ENCODE data around the gene STK38. TPM values are rescaled to one million over a fixed set of nuclear protein-coding genes. Genes with fewer than 3 reads are reported as not detected.

The STK38 gene
- total and polyA plus RNA-seq, 9 of the 15 experiments (the other 6 are each of a cell fraction or from before 2014, with no cell fraction given) = 5.7 to 28.7 (median 19.5) TPM

GRCh38 chr6:36546920-36547645, at the start of gene STK38 (continued):
- TF ChIP-seq AFF4 (CRISPR knock-in tag; IDR thresholded peaks at IDR 0.05) (0 out of 2 replicates have a peak, but pooled peaks have one; percentile 47), KAT7 (CRISPR knock-in tag; IDR thresholded peaks at IDR 0.05; ENCODE audit: borderline replicate concordance) (peak; percentile 87; the same call in 1 of the 2 replicates), KDM5B (IDR thresholded peaks at IDR 0.05; ENCODE audit: insufficient replicate concordance, low read depth, low read length) (peak; percentile 99), NRF1 (conservative IDR thresholded peaks at IDR 0.05 in 1 of 2, IDR thresholded peaks at IDR 0.05 in 1 of 2) (peak; percentile 96 to 97), EHMT2 (IDR thresholded peaks at IDR 0.05) (peak; percentile 71), GABPB1 (CRISPR knock-in tag; IDR thresholded peaks at IDR 0.05) (peak; percentile 77; the same call in 1 of the 2 replicates), CAMTA2 (CRISPR knock-in tag; conservative IDR thresholded peaks at IDR 0.05) (0 out of 2 replicates have a peak, but pooled peaks have one; percentile 79), ETS2 (tag; IDR thresholded peaks at IDR 0.05; ENCODE audit: borderline replicate concordance, poor library complexity, severe bottlenecking) (no peak), RB1 (IDR thresholded peaks at IDR 0.05; ENCODE audit: low read depth) (peak; percentile 83), CTCF (IDR thresholded peaks at IDR 0.05 in 2 of 3, conservative IDR thresholded peaks at IDR 0.05 in 1 of 3; ENCODE audit: insufficient read depth in 2 of 3, low read depth in 1 of 3, low read length in 3 of 3) (peak; percentile 4 to 36 (median 14); a peak in 2 of 6 replicates), MLLT1 (IDR thresholded peaks at IDR 0.05) (peak; percentile 76 to 81), NBN (IDR thresholded peaks at IDR 0.05; ENCODE audit: low read depth) (peak; percentile 74), ATF7 (IDR thresholded peaks at IDR 0.05) (peak; percentile 76), TRIM25 (IDR thresholded peaks at IDR 0.05; ENCODE audit: borderline replicate concordance) (peak; percentile 87; the same call in 1 of the 2 replicates), MEIS2 (IDR thresholded peaks at IDR 0.05; ENCODE audit: partially characterized antibody) (peak; percentile 87), ARID2 (IDR thresholded peaks at IDR 0.05) (peak; percentile 62; the same call in 1 of the 2 replicates), KHSRP (IDR thresholded peaks at IDR 0.05) (no peak), HLTF (IDR thresholded peaks at IDR 0.05) (peak; percentile 86; the same call in 1 of the 2 replicates), TARDBP (IDR thresholded peaks at IDR 0.05) (peak; percentile 27; the same call in 1 of the 2 replicates)

All from K562 (cell line).